ENCODE data around the gene TDRD12. TPM values are rescaled to one million over a fixed set of nuclear protein-coding genes. Genes with fewer than 3 reads are reported as not detected.

Gene TDRD12
- total RNA-seq, 1 donor from 2014 or later: 0.07 TPM

DNA sequence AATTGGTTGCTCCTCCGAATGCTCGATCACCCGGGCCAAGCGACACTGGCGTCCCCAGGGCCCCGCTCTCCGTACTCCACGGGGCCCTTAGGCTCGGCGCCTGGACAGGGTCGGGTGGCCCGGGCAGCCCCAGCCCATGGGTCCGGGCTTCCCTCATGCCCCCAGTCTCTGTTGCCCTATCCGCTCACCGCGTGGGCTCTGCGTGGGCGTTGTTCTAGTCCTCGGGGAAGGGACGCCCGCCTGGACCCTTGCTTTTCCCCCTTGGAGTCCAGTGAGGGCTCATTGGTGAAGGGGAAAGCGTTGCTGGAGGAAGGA is 1.3 kb downstream of the TDRD12 start:
- Mint-ChIP-seq H3K27ac (no peak overlapping the region), H3K4me1 (no peaks in the 10 kb centered on the region), H3K9me3 (peaks cover 2% of the 10 kb centered on the region), H3K36me3 (no peaks in the 10 kb centered on the region), H3K27me3 (ENCODE audit: insufficient read depth, low read depth) (peaks cover 8% of the 10 kb centered on the region), H3K4me3 (no peak overlapping the region)
- H3K4me1 ChIP-seq: no peaks in the 10 kb centered on the region
- no peak for DNase-seq (ENCODE audit: low spot score)
- H3F3A ChIP-seq (ENCODE audit: low read depth): no peaks in the 10 kb centered on the region
- no peak for TF ChIP-seq EZH2phosphoT487 (IDR thresholded peaks at IDR 0.05)
- TF ChIP-seq, protein P1, sequence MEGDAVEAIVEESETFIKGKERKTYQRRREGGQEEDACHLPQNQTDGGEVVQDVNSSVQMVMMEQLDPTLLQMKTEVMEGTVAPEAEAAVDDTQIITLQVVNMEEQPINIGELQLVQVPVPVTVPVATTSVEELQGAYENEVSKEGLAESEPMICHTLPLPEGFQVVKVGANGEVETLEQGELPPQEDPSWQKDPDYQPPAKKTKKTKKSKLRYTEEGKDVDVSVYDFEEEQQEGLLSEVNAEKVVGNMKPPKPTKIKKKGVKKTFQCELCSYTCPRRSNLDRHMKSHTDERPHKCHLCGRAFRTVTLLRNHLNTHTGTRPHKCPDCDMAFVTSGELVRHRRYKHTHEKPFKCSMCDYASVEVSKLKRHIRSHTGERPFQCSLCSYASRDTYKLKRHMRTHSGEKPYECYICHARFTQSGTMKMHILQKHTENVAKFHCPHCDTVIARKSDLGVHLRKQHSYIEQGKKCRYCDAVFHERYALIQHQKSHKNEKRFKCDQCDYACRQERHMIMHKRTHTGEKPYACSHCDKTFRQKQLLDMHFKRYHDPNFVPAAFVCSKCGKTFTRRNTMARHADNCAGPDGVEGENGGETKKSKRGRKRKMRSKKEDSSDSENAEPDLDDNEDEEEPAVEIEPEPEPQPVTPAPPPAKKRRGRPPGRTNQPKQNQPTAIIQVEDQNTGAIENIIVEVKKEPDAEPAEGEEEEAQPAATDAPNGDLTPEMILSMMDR (IDR thresholded peaks at IDR 0.05): no peak
- TF ChIP-seq EZH2 (IDR thresholded peaks at IDR 0.05): no peak
- H3K36me3 ChIP-seq: no peaks in the 10 kb centered on the region
- H3K9me3 ChIP-seq (ENCODE audit: low read depth): no peaks in the 10 kb centered on the region
- no peak overlapping the region for H3K4me3 ChIP-seq
- no peaks in the 10 kb centered on the region for H4K20me1 ChIP-seq (ENCODE audit: low read depth)
- H3K9ac ChIP-seq: no peak overlapping the region
- no peak overlapping the region for H3K4me2 ChIP-seq
- H3K79me2 ChIP-seq (ENCODE audit: low read depth): no peaks in the 10 kb centered on the region
- H3K27me3 ChIP-seq: no peaks in the 10 kb centered on the region
- H2AFZ ChIP-seq (replicated peaks): no peak overlapping the region
- no peak overlapping the region for H3K27ac ChIP-seq

DNA sequence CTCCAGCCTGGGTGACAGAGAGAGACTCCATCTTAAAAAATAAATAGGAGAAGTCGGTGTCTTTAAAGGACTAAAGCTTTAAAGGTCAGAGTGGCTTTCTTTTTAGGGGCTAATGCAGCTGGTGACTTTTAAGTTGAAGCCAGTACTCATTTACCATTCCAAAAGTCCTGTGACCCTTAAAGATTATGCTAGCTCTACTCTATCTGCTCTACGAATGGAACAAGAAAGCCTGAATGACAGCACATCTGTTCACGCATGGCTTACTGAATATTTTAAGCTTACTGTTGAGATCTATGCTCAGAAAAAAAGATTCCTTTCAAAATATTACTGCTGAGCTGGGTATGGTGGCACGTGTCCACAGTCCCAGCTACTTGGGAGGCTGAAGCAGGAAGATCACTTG is 16.4 kb downstream of the TDRD12 start:
- Mint-ChIP-seq H3K4me1 (peaks cover 8% of the 10 kb centered on the region), H3K27me3 (ENCODE audit: insufficient read depth, low read depth) (peaks cover 11% of the 10 kb centered on the region), H3K9me3 (no peaks in the 10 kb centered on the region), H3K36me3 (no peaks in the 10 kb centered on the region), H3K4me3 (no peak overlapping the region), H3K27ac (no peak overlapping the region)
- no peak for DNase-seq (ENCODE audit: low spot score)
- Histone ChIP-seq H3K27me3 (peaks cover 4% of the 10 kb centered on the region), H3K79me2 (ENCODE audit: low read depth) (no peaks in the 10 kb centered on the region), H3K4me3 (no peak overlapping the region), H3K4me2 (no peak overlapping the region), H3F3A (ENCODE audit: low read depth) (no peaks in the 10 kb centered on the region), H3K4me1 (no peaks in the 10 kb centered on the region), H3K9me3 (ENCODE audit: low read depth) (no peaks in the 10 kb centered on the region), H2AFZ (replicated peaks) (no peak overlapping the region), H3K9ac (no peak overlapping the region), H3K27ac (no peak overlapping the region), H4K20me1 (ENCODE audit: low read depth) (no peaks in the 10 kb centered on the region), H3K36me3 (no peaks in the 10 kb centered on the region)
- no peak for TF ChIP-seq EZH2 (IDR thresholded peaks at IDR 0.05)
- TF ChIP-seq, protein P1 (IDR thresholded peaks at IDR 0.05): no peak
- no peak for TF ChIP-seq EZH2phosphoT487 (IDR thresholded peaks at IDR 0.05)

DNA sequence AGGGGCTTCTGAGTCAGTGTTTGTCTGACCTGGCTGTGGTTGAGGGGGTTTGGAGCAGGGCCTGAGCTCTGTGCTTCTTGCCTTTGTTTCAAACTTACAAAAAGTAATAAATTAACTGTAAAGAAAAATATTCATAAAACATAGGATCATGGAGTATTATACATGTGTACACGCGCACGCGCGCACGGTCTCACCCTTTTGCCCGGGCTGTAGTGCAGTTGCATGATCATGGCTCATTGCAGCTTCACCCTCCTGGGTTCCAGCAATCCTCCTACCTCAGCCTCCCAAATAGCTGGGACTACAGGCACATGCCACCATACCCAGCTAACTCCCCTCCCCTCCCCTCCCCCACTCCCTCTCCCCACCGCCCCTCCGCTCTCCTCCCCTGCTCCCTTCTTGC is 23.5 kb downstream of the TDRD12 start:
- no peaks in the 10 kb centered on the region for H3K36me3 ChIP-seq
- peaks cover 4% of the 10 kb centered on the region for H3K27me3 ChIP-seq
- H3F3A ChIP-seq (ENCODE audit: low read depth): no peaks in the 10 kb centered on the region
- H3K9me3 Mint-ChIP-seq: no peaks in the 10 kb centered on the region
- H3K9me3 ChIP-seq (ENCODE audit: low read depth): no peaks in the 10 kb centered on the region
- DNase-seq (ENCODE audit: low spot score): no peak
- no peak overlapping the region for H2AFZ ChIP-seq (replicated peaks)
- H3K4me3 Mint-ChIP-seq: no peak overlapping the region
- H4K20me1 ChIP-seq (ENCODE audit: low read depth): no peaks in the 10 kb centered on the region
- H3K4me3 ChIP-seq: no peak overlapping the region
- no peak overlapping the region for H3K27ac Mint-ChIP-seq
- no peak overlapping the region for H3K9ac ChIP-seq
- peaks cover 5% of the 10 kb centered on the region for H3K4me1 Mint-ChIP-seq
- no peaks in the 10 kb centered on the region for H3K79me2 ChIP-seq (ENCODE audit: low read depth)
- no peaks in the 10 kb centered on the region for H3K4me1 ChIP-seq
- TF ChIP-seq, protein P1 (IDR thresholded peaks at IDR 0.05): no peak
- no peak for TF ChIP-seq EZH2 (IDR thresholded peaks at IDR 0.05)
- peaks cover 8% of the 10 kb centered on the region for H3K27me3 Mint-ChIP-seq (ENCODE audit: insufficient read depth, low read depth)
- no peak overlapping the region for H3K27ac ChIP-seq
- no peaks in the 10 kb centered on the region for H3K36me3 Mint-ChIP-seq
- H3K4me2 ChIP-seq: no peak overlapping the region

DNA sequence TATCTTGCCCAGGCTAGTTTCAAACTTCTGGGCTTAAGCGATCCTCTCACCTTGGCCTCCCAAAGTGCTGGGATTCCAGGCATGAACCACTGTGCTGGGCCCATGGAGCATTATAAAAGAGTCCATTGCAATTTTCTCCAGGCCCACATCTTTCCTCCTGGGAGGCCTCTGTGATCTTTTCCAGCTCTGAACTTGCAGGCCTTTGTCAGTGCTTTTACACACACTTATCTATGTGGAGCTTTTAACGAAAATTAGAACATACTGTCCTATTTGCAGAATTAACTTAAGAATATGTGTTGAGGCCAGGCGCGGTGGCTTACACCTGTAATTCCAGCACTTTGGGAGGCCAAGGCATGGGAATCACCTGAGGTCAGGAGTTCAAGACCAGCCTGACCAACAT is 23.9 kb downstream of the TDRD12 start:
- Histone ChIP-seq H3K4me3 (no peak overlapping the region), H2AFZ (replicated peaks) (no peak overlapping the region), H3F3A (ENCODE audit: low read depth) (no peaks in the 10 kb centered on the region), H4K20me1 (ENCODE audit: low read depth) (no peaks in the 10 kb centered on the region), H3K9ac (no peak overlapping the region), H3K79me2 (ENCODE audit: low read depth) (no peaks in the 10 kb centered on the region), H3K27ac (no peak overlapping the region), H3K4me1 (peaks cover 1% of the 10 kb centered on the region), H3K4me2 (no peak overlapping the region), H3K9me3 (ENCODE audit: low read depth) (no peaks in the 10 kb centered on the region), H3K36me3 (no peaks in the 10 kb centered on the region), H3K27me3 (peaks cover 4% of the 10 kb centered on the region)
- Mint-ChIP-seq H3K4me3 (no peak overlapping the region), H3K36me3 (no peaks in the 10 kb centered on the region), H3K4me1 (peaks cover 8% of the 10 kb centered on the region), H3K9me3 (no peaks in the 10 kb centered on the region), H3K27me3 (ENCODE audit: insufficient read depth, low read depth) (peaks cover 8% of the 10 kb centered on the region), H3K27ac (no peak overlapping the region)
- TF ChIP-seq EZH2 (IDR thresholded peaks at IDR 0.05): no peak
- TF ChIP-seq, protein P1 (IDR thresholded peaks at IDR 0.05): no peak
- no peak for TF ChIP-seq EZH2phosphoT487 (IDR thresholded peaks at IDR 0.05)
- DNase-seq (ENCODE audit: low spot score): no peak
